ENCODE measurements around the gene ZNF70.

The ZNF70 gene

DNA sequence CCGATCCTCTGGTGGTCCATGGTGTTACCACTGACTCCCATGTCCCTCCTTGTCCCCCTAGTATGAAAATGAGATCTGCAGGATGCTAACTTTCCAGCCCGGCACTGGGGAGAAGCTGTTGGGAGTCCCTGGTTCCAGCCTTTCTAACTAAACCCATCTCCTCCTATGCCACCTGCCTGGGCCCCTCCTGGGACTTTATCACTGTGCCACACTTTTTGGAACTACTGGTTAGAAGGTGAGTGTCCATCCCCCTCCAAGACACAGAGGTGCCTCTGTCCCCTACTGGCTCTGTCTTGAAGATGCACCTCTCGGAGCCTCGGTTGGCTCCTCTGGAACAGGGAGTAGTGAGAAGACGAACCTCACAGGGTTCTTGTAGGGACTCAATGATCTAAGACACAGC, 60.2 kb downstream of the ZNF70 start, which contains the start of gene RGL4:
TSS of gene RGL4 (plus strand) at position 301 of the 400 bp plus-strand sequence. CDS start 1,018 bp downstream, outside the sequence.
- DNase-seq: no peak

- no peak for DNase-seq
Measured at GRCh38 chr22:23689414-23689813, 61.5 kb downstream of the ZNF70 start.

All from GOT3 (cell line).